ENCODE results near the gene ZNF532.
"Not testable (repeated sequence)": the region's sequence is repeated elsewhere in the genome, so short reads cannot be mapped to it uniquely, and the experiment has no call there.

ZNF532 gene

GRCh38 chr18:58827428-58827827 lies 37.2 kb upstream of the ZNF532 start:
- no peak for TF ChIP-seq CTCF (IDR thresholded peaks at IDR 0.05; ENCODE audit: low read depth, low read length, missing control alignments)
- no peak for DNase-seq (ENCODE audit: low read depth)
- in situ Hi-C loops (cut with HindIII; ENCODE audit: low sequenced_read_pairs) = no loop called here
- no peak overlapping the region for H3K4me3 ChIP-seq (ENCODE audit: low read depth, low read length)

GRCh38 chr18:58827886-58828285 lies 36.8 kb upstream of the ZNF532 start:
- H3K4me3 ChIP-seq (ENCODE audit: low read depth, low read length) = no peak overlapping the region
- TF ChIP-seq CTCF (IDR thresholded peaks at IDR 0.05; ENCODE audit: low read depth, low read length, missing control alignments) = no peak
- DNase-seq (ENCODE audit: low read depth) = no peak
- in situ Hi-C loops (cut with HindIII; ENCODE audit: low sequenced_read_pairs) = no loop called here

GRCh38 chr18:58828399-58829121 lies 36.1 kb upstream of the ZNF532 start:
- no peak for DNase-seq (ENCODE audit: low read depth)
- in situ Hi-C loops (cut with HindIII; ENCODE audit: low sequenced_read_pairs) = no loop called here
- no peak for TF ChIP-seq CTCF (IDR thresholded peaks at IDR 0.05; ENCODE audit: low read depth, low read length, missing control alignments)

GRCh38 chr18:58829263-58829662 lies 35.4 kb upstream of the ZNF532 start:
- DNase-seq (ENCODE audit: low read depth) = no peak
- no peak overlapping the region for H3K4me3 ChIP-seq (ENCODE audit: low read depth, low read length)
- no peak for TF ChIP-seq CTCF (IDR thresholded peaks at IDR 0.05; ENCODE audit: low read depth, low read length, missing control alignments)
- in situ Hi-C loops (cut with HindIII; ENCODE audit: low sequenced_read_pairs) = no loop called here

More at GRCh38 chr18:58828399-58829121, 36.1 kb upstream of the ZNF532 start:
- no peak overlapping the region for H3K4me3 ChIP-seq (ENCODE audit: low read depth, low read length)

GRCh38 chr18:58829886-58830285 lies 34.8 kb upstream of the ZNF532 start:
- in situ Hi-C loops (cut with HindIII; ENCODE audit: low sequenced_read_pairs); DNase-seq (ENCODE audit: low read depth): not testable (repeated sequence)

GRCh38 chr18:58831606-58832005 lies 33.1 kb upstream of the ZNF532 start:
- in situ Hi-C loops (cut with HindIII; ENCODE audit: low sequenced_read_pairs) = no loop called here
- no peak for DNase-seq (ENCODE audit: low read depth)
- no peak for TF ChIP-seq CTCF (IDR thresholded peaks at IDR 0.05; ENCODE audit: low read depth, low read length, missing control alignments)
- no peak overlapping the region for H3K4me3 ChIP-seq (ENCODE audit: low read depth, low read length)

More at GRCh38 chr18:58829886-58830285, 34.8 kb upstream of the ZNF532 start:
- not testable (repeated sequence) for H3K4me3 ChIP-seq (ENCODE audit: low read depth, low read length)

GRCh38 chr18:58838165-58838860 lies 26.4 kb upstream of the ZNF532 start:
- no peak for TF ChIP-seq CTCF (IDR thresholded peaks at IDR 0.05; ENCODE audit: low read depth, low read length, missing control alignments)
- no peak overlapping the region for H3K4me3 ChIP-seq (ENCODE audit: low read depth, low read length)
- in situ Hi-C loops (cut with HindIII; ENCODE audit: low sequenced_read_pairs) = no loop called here
- DNase-seq (ENCODE audit: low read depth) = no peak
